IPS-11a (cell line): ENCODE measurements around the gene ABLIM1.

ENCODE experiments used
- H3K4me3 ChIP-seq: one replicate; pipeline ENCODE4 v1.5.1; 2013; ENCODE audit warnings: low read depth, low read length, control low read depth

ABLIM1 gene

GRCh38 chr10:114624951-114625780 lies 32.9 kb downstream of the ABLIM1 start:
- no peak overlapping the region for H3K4me3 ChIP-seq

GRCh38 chr10:114624422-114624821 lies 33.7 kb downstream of the ABLIM1 start:
- H3K4me3 ChIP-seq = no peak overlapping the region

- no peak overlapping the region for H3K4me3 ChIP-seq
Measured at GRCh38 chr10:114623661-114624294, 34.3 kb downstream of the ABLIM1 start.

DNA sequence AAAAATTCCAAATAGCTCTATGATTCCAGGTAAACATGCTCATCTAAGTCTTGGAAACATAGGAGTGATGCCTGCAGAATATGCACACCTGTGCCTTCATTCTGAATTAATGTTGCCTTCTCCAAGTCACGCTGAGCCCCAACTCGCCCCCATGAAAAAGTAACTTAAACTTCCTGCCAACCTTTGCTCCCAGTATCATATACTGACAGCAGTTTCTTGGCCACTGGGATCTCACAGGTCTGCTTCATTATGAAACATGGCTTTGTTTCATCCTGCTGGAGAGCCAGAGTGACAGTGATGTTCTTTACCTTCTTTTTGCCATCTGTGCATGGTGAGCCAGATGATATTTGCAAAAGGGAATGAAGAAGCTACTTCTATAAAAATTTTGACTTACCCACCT lies 34.9 kb downstream of the ABLIM1 start:
- no peak overlapping the region for H3K4me3 ChIP-seq

- H3K4me3 ChIP-seq = no peak overlapping the region
Measured at GRCh38 chr10:114618722-114619121, 39.4 kb downstream of the ABLIM1 start.

GRCh38 chr10:114616516-114616915 lies 41.6 kb downstream of the ABLIM1 start:
- H3K4me3 ChIP-seq = no peak overlapping the region

DNA sequence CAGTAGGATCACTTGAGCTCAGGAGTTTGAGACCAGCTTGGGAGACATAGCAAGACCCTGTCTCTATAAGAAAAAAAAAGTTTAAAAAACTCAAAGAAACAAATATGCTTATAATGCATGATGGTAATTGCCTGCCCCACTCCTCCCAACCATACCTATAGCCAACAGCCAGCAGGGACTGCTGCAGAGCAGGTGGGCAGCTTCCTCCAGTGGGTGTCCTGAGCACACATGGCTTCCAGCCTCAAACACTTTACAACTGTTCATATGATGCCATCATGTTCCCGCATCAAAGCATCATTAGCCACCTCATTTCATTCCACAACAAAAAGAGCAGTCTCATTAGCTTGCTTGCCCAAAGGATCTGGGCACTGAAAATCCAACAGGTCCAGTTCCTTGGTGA lies 42.0 kb downstream of the ABLIM1 start:
- H3K4me3 ChIP-seq = no peak overlapping the region

DNA sequence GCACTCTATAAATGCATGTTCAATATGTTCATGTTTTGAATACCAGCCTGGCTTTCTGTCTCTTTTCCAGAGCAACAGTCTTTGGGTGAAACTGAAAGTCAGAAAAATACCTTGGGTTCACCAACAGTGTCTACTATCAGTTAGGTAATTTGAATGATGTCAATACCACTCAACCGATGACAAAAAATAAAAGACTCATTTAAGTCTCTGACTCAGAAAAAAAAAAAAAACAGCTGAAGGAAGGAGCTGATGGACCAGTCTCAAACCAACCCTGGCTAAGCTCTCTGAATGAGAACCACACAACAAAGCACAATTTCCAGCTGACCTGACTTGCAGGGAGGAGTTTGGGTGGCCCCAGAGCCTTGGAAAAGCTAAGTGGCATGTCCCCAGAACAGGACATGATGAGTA lies 42.5 kb downstream of the ABLIM1 start:
- H3K4me3 ChIP-seq = no peak overlapping the region

DNA sequence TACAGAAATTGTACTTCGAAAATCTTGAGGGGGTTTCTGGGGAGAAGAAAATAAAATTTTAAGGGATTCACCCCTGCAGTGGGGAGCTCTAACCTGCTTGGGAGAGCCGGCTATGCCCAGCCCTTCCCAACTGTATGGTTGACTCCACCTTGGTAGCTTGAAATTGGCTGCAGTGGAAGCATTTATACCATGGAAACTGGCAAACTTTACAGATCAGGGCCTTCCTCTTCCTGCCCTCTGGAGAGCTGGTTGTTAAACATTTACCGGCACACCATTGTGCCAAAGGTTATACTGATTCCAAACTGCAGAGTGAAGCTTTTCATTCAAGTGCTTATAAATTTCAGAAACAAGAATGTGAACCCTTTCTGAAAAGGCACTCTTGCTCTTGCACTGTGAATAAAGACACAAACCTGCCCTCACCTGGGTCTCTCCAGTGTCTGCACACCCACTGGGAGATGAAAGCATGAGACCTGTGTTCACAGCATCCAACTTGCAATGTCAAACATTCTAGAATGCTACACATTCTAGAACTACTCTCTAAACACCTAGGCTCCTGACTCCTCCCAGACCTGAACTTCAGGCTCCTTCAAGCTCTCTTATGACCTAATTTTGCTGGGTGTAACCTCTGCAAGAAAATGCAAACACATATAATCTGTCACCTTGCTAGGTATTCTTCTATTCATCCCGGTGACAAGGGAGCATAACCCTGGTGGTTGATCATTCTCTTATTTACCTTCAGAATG lies 44.7 kb downstream of the ABLIM1 start:
- no peak overlapping the region for H3K4me3 ChIP-seq

GRCh38 chr10:114611617-114612016 lies 46.5 kb downstream of the ABLIM1 start:
- no peak overlapping the region for H3K4me3 ChIP-seq

GRCh38 chr10:114609518-114610426 lies 48.3 kb downstream of the ABLIM1 start:
- no peak overlapping the region for H3K4me3 ChIP-seq

- H3K4me3 ChIP-seq = no peak overlapping the region
Measured at GRCh38 chr10:114607358-114607998, 50.6 kb downstream of the ABLIM1 start.

DNA sequence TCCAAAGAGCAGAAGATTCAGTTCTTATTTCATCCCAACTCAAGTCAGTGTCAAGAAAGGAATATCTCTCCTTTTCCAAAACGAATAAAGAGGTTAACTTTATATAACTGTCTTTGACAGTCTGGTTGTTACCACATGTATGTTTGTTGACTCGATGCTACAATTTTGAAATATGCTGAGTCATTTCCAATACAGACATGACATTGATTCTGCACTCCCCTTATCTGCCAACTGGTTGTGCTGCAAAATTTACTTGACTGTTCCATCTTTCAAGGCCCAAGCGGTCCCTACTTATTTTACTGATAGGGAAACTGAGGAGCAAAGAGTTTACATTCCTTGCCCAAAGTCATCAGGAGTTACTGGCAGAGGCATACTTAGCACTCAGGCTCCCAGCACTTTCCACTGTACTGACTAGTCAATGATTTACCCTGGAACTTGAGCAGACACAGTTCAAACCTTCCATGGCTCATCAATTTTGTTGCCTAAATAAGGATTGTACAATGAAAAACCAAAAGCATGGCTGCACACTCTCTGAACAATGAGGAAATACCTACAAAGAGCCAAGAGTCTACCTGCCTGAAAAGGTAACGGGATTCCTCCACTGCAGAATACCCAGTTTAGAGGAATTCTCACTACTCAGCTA lies 52.8 kb downstream of the ABLIM1 start:
- H3K4me3 ChIP-seq = no peak overlapping the region

- no peak overlapping the region for H3K4me3 ChIP-seq
Measured at GRCh38 chr10:114604357-114605130, 53.5 kb downstream of the ABLIM1 start.

DNA sequence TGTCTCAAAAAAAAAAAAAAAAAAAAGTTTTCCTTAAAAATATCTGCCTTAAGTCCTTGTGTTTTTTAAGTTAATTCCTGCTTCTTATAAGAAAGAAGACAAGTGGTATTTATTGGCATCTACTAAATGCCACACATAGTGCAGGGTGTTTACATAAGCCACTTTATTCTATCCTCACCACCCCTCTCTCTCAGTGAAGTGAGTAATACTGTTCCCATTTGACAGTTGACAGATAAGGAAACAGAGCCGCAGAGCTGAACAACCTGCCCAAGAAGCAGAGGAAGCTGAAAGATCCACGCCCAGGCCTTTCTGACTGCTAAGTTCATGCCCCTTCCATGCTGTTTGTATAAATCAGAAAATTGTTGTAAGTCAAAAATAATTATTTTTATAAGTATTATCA lies 54.1 kb downstream of the ABLIM1 start:
- no peak overlapping the region for H3K4me3 ChIP-seq

DNA sequence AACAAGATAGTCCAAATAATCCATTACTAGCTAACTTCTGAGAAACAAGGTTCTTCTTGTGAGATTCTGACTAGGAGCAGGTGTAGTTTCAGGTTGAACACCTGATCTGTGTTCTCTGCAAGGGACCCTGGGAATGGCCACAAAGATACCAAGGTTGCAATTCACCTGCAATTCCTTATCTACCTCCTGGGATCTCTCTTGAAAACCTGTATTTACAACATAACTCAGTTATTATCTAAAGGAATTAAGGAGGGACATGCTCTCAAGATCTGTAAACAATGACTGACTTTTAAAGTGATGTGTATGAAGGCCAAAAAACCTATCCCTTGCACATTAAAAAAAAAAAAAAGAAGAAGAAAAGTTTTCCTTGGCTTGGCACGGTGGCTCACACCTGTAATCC lies 54.8 kb downstream of the ABLIM1 start:
- no peak overlapping the region for H3K4me3 ChIP-seq

GRCh38 chr10:114600057-114600456 lies 58.0 kb downstream of the ABLIM1 start:
- H3K4me3 ChIP-seq = no peak overlapping the region

DNA sequence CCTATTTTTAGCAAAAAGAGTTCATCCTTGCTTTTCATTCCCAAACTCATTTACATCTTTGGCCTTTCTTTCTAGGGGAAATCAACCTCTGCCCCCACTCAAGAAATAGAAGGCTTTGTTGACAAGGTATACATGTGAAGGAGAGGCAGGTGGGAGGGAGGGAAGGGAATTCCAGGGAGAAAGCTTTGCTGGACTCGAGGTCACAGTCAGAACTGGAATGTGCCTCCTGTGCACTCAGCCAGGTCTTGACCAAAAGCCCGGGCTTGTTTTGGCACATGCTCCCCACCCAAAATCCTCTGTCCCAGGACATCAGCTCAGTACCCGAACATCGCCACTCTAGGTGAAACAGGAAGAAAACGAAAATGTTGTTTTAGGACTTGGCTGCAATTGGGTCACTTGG lies 61.3 kb downstream of the ABLIM1 start:
- no peak overlapping the region for H3K4me3 ChIP-seq

- H3K4me3 ChIP-seq = no peak overlapping the region
Measured at GRCh38 chr10:114593816-114594468, 64.1 kb downstream of the ABLIM1 start.
